ENCODE results near the gene CCND3. TPM values are rescaled to one million over a fixed set of nuclear protein-coding genes. Genes with fewer than 3 reads are reported as not detected.

Gene CCND3
- total and polyA plus RNA-seq, 2 experiments from 2014 or later = 19.7 to 30.9 TPM

GRCh38 chr6:41966214-41966920 is 24.8 kb upstream of the CCND3 start:
- Histone ChIP-seq H3K27me3 (ENCODE audit: insufficient read depth) (no peaks in the 10 kb centered on the region), H3K36me3 (ENCODE audit: insufficient read depth) (no peaks in the 10 kb centered on the region), H3K9me2 (ENCODE audit: insufficient read depth) (no peaks in the 10 kb centered on the region), H3F3A (replicated peaks; ENCODE audit: low read depth) (0 out of 2 replicates have a peak, but pooled peaks cover 2% of the 10 kb centered on the region), H3K4me1 (ENCODE audit: insufficient read depth) (peaks cover 27% of the 10 kb centered on the region), H2AFZ (no peak overlapping the region), H3K4me2 (peak overlapping the region; percentile 54), H4K20me1 (replicated peaks; ENCODE audit: insufficient read depth) (no peaks in the 10 kb centered on the region), H3K4me3 (no peak overlapping the region), H3K27ac (ENCODE audit: low read depth) (peak overlapping the region; percentile 77), H3K79me2 (replicated peaks; ENCODE audit: insufficient read depth) (no peaks in the 10 kb centered on the region)
- H3K27me3 Mint-ChIP-seq (ENCODE audit: insufficient read depth, low read depth, poor library complexity) = peaks cover 11% of the 10 kb centered on the region
- TF ChIP-seq, protein P1, sequence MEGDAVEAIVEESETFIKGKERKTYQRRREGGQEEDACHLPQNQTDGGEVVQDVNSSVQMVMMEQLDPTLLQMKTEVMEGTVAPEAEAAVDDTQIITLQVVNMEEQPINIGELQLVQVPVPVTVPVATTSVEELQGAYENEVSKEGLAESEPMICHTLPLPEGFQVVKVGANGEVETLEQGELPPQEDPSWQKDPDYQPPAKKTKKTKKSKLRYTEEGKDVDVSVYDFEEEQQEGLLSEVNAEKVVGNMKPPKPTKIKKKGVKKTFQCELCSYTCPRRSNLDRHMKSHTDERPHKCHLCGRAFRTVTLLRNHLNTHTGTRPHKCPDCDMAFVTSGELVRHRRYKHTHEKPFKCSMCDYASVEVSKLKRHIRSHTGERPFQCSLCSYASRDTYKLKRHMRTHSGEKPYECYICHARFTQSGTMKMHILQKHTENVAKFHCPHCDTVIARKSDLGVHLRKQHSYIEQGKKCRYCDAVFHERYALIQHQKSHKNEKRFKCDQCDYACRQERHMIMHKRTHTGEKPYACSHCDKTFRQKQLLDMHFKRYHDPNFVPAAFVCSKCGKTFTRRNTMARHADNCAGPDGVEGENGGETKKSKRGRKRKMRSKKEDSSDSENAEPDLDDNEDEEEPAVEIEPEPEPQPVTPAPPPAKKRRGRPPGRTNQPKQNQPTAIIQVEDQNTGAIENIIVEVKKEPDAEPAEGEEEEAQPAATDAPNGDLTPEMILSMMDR (conservative IDR thresholded peaks at IDR 0.05; ENCODE audit: low read depth in 2 of 2) = no peak
- TF ChIP-seq CREB1 (CRISPR knock-in tag; IDR thresholded peaks at IDR 0.05; ENCODE audit: low read depth) (no peak), POLR2AphosphoS5 (IDR thresholded peaks at IDR 0.05; ENCODE audit: low read depth) (no peak), NANOG (IDR thresholded peaks at IDR 0.05; ENCODE audit: borderline replicate concordance) (no peak), ZNF114 (CRISPR knock-in tag; IDR thresholded peaks at IDR 0.05) (no peak), ZNF331 (CRISPR knock-in tag; IDR thresholded peaks at IDR 0.05; ENCODE audit: low read depth) (no peak), EZH2phosphoT487 (IDR thresholded peaks at IDR 0.05; ENCODE audit: unreplicated experiment) (no peak)
- H3K27ac Mint-ChIP-seq = peak overlapping the region; percentile 96
- no peaks in the 10 kb centered on the region for H3K36me3 Mint-ChIP-seq (ENCODE audit: low read depth)
- no peaks in the 10 kb centered on the region; the same call in 2 of the 3 replicates for H3K9me3 Mint-ChIP-seq
- H3K4me3 Mint-ChIP-seq = no peak overlapping the region
- H3K4me1 Mint-ChIP-seq = peaks cover 47% of the 10 kb centered on the region
- ATAC-seq = peak; percentile 3; the same call in 1 of the 3 replicates
- DNase-seq (ENCODE audit: low spot score) = no peak

DNA sequence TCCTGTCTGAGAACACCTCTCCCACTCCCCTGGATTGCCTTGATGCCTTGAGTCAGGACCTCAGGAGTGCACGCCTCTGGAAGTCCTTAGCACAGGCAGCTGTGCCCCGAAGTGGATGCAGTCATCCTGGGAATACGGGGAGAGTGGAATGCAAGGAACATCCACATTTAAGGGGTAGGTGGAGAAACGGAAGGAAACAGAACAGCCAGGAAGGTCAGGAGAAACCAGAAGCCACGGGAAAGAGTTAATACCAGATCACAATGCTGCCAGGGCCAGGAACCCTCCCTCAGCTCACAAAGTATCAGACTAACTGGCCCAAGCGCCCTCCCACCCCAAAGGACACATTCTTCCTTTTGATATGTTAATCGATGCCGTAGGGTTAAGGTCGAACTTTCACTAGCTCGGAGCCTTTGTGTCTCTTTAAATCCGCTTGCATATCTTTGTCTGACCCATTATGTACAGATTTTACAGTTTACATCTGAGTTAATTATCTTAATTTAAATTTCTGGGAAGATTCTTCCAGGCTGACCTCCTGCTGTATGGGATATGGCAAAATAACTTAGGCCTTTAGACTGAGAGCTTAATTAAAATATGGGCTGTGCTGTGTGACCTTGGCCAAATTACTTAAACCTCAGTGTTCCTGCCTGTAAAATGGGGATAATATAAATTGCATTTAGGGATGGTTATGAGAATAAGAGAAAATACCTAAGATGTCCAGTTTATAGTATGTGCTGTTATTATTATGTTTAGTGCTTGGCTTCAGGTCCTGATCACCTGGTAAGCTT is 24.0 kb upstream of the CCND3 start:
- Histone ChIP-seq H3K9me2 (ENCODE audit: insufficient read depth) (0 out of 2 replicates have a peak, but pooled peaks cover 3% of the 10 kb centered on the region), H3K36me3 (ENCODE audit: insufficient read depth) (no peaks in the 10 kb centered on the region), H3K27me3 (ENCODE audit: insufficient read depth) (no peaks in the 10 kb centered on the region), H3F3A (replicated peaks; ENCODE audit: low read depth) (0 out of 2 replicates have a peak, but pooled peaks cover 2% of the 10 kb centered on the region), H2AFZ (no peak overlapping the region), H4K20me1 (replicated peaks; ENCODE audit: insufficient read depth) (no peaks in the 10 kb centered on the region), H3K4me3 (peak overlapping the region; percentile 21; the same call in 1 of the 2 replicates), H3K79me2 (replicated peaks; ENCODE audit: insufficient read depth) (no peaks in the 10 kb centered on the region), H3K27ac (ENCODE audit: low read depth) (peak overlapping the region; percentile 98), H3K4me1 (ENCODE audit: insufficient read depth) (peaks cover 27% of the 10 kb centered on the region), H3K4me2 (peak overlapping the region; percentile 64)
- no peaks in the 10 kb centered on the region; the same call in 2 of the 3 replicates for H3K9me3 Mint-ChIP-seq
- peak overlapping the region; percentile 96 for H3K27ac Mint-ChIP-seq
- ATAC-seq (peak; percentile 92), DNase-seq (ENCODE audit: low spot score) (peak; percentile 99)
- H3K4me1 Mint-ChIP-seq = peaks cover 47% of the 10 kb centered on the region
- H3K4me3 Mint-ChIP-seq = peak overlapping the region; percentile 50; the same call in 1 of the 3 replicates
- peaks cover 7% of the 10 kb centered on the region for H3K27me3 Mint-ChIP-seq (ENCODE audit: insufficient read depth, low read depth, poor library complexity)
- no peaks in the 10 kb centered on the region for H3K36me3 Mint-ChIP-seq (ENCODE audit: low read depth)
- TF ChIP-seq NANOG (IDR thresholded peaks at IDR 0.05; ENCODE audit: borderline replicate concordance) = no peak
- TF ChIP-seq, protein P2, sequence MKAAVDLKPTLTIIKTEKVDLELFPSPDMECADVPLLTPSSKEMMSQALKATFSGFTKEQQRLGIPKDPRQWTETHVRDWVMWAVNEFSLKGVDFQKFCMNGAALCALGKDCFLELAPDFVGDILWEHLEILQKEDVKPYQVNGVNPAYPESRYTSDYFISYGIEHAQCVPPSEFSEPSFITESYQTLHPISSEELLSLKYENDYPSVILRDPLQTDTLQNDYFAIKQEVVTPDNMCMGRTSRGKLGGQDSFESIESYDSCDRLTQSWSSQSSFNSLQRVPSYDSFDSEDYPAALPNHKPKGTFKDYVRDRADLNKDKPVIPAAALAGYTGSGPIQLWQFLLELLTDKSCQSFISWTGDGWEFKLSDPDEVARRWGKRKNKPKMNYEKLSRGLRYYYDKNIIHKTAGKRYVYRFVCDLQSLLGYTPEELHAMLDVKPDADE (IDR thresholded peaks at IDR 0.05) = no peak
- peak; percentile 52 for TF ChIP-seq CREB1 (CRISPR knock-in tag; IDR thresholded peaks at IDR 0.05; ENCODE audit: low read depth)
- TF ChIP-seq EZH2phosphoT487 (IDR thresholded peaks at IDR 0.05; ENCODE audit: unreplicated experiment) = no peak
- TF ChIP-seq ZNF331 (CRISPR knock-in tag; IDR thresholded peaks at IDR 0.05; ENCODE audit: low read depth) = 0 out of 2 replicates have a peak, but pooled peaks have one; percentile 39
- peak; percentile 68; the same call in 1 of the 2 replicates for TF ChIP-seq ZNF114 (CRISPR knock-in tag; IDR thresholded peaks at IDR 0.05)
- TF ChIP-seq ZNF462 (CRISPR knock-in tag; IDR thresholded peaks at IDR 0.05) = 0 out of 2 replicates have a peak, but pooled peaks have one; percentile 34
